GM12873 (cell line): ENCODE results near the gene CXCL6.

Experiments
- CTCF ChIP-seq: IDR thresholded peaks from 2 replicates; pipeline ENCODE4 v1.5.1; 2012; ENCODE audit warnings: low read depth, mild to moderate bottlenecking, moderate library complexity, low read length, control low read depth; ENCODE audit not compliant: insufficient read depth; ENCODE audit errors: missing control alignments

CXCL6 gene

GRCh38 chr4:73860917-73861316 lies 24.4 kb downstream of the CXCL6 start:
- TF ChIP-seq CTCF, result no peak

GRCh38 chr4:73862322-73862721 lies 25.8 kb downstream of the CXCL6 start:
- no peak for TF ChIP-seq CTCF

GRCh38 chr4:73864365-73864764 lies 27.9 kb downstream of the CXCL6 start:
- peak; percentile 48 for TF ChIP-seq CTCF

- TF ChIP-seq CTCF, result no peak
These were observed 28.5 kb downstream of the CXCL6 start for GRCh38 chr4:73864961-73865360.

- no peak for TF ChIP-seq CTCF
These were observed 29.1 kb downstream of the CXCL6 start for GRCh38 chr4:73865431-73866096.

GRCh38 chr4:73866246-73866645 lies 29.8 kb downstream of the CXCL6 start:
- no peak for TF ChIP-seq CTCF

- no peak for TF ChIP-seq CTCF
These were observed 31.3 kb downstream of the CXCL6 start for GRCh38 chr4:73867783-73868182.
